Mammary epithelial cell (primary cell): ENCODE measurements around the gene GNA12.

Experiments
- EZH2 ChIP-seq: IDR thresholded peaks from 2 replicates; pipeline ENCODE4 v1.6.1; 2012; ENCODE audit warnings: low read length, inconsistent platforms, borderline replicate concordance
- TF ChIP-seq, protein P1 (sequence below), 2 donors: IDR thresholded peaks in 1 of 2; conservative IDR thresholded peaks in 1 of 2; 2 replicates each; pipeline ENCODE4 v1.5.1; 2011 to 2012; ENCODE audit warnings: inconsistent platforms in 2 of 2, low read length in 2 of 2, mild to moderate bottlenecking in 2 of 2, control low read depth in 1 of 2, low read depth in 1 of 2; ENCODE audit not compliant: insufficient read depth in 1 of 2; ENCODE audit errors: extremely low read depth in 1 of 2

DNA sequence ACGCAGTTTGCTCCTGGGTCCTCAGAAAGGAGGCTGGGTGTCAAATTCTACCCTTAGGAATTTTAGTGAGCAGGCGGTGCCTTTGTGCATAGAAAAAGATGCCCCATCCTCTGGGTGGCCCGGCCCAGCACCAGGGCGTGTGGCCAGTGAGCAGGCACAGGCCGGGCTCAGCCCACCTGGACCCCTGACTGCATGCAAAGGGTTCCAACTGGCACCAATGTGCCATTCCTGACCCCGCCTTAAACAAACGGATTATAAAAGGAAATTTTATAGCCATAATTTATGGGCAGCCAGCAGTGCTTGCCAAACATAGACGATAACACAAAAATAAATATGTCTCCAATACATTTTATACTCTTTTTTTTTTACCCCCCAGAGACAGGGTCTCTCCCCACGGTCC lies 40.1 kb upstream of the GNA12 start:
- TF ChIP-seq, protein P1, sequence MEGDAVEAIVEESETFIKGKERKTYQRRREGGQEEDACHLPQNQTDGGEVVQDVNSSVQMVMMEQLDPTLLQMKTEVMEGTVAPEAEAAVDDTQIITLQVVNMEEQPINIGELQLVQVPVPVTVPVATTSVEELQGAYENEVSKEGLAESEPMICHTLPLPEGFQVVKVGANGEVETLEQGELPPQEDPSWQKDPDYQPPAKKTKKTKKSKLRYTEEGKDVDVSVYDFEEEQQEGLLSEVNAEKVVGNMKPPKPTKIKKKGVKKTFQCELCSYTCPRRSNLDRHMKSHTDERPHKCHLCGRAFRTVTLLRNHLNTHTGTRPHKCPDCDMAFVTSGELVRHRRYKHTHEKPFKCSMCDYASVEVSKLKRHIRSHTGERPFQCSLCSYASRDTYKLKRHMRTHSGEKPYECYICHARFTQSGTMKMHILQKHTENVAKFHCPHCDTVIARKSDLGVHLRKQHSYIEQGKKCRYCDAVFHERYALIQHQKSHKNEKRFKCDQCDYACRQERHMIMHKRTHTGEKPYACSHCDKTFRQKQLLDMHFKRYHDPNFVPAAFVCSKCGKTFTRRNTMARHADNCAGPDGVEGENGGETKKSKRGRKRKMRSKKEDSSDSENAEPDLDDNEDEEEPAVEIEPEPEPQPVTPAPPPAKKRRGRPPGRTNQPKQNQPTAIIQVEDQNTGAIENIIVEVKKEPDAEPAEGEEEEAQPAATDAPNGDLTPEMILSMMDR (conservative IDR thresholded peaks at IDR 0.05 in 1 of 2, IDR thresholded peaks at IDR 0.05 in 1 of 2; ENCODE audit: extremely low read depth in 1 of 2, insufficient read depth in 1 of 2, low read depth in 1 of 2, low read length in 2 of 2): no peak
- TF ChIP-seq EZH2: no peak
